Stimulated activated naive CD8-positive, alpha-beta T cell treated with anti-CD3 and anti-CD28 coated beads, Interleukin-15, Interleukin-2, amounts not matched to agents 100 ng/mL and 50 ng/mL, for 24 hours (primary cell): ENCODE data around the gene DOK5.

Source experiments
- H3K27ac Mint-ChIP-seq: one replicate; pipeline ENCODE4 v1.8.0; 2021; ENCODE audit warnings: mild to moderate bottlenecking, mixed read lengths
- H3K27me3 Mint-ChIP-seq: one replicate; pipeline ENCODE4 v1.8.0; 2021; ENCODE audit warnings: mixed read lengths
- H3K36me3 Mint-ChIP-seq: one replicate; pipeline ENCODE4 v1.8.0; 2021; ENCODE audit warnings: low read depth, mixed read lengths
- H3K4me1 Mint-ChIP-seq: one replicate; pipeline ENCODE4 v1.8.0; 2021; ENCODE audit warnings: low read depth, mixed read lengths
- H3K4me3 Mint-ChIP-seq: one replicate; pipeline ENCODE4 v1.8.0; 2021; ENCODE audit warnings: mild to moderate bottlenecking, mixed read lengths
- H3K9me3 Mint-ChIP-seq: one replicate; pipeline ENCODE4 v1.8.0; 2021; ENCODE audit warnings: mixed read lengths

Gene DOK5

GRCh38 chr20:54514028-54514607, 38.7 kb downstream of the DOK5 start:
- peaks cover 3% of the 10 kb centered on the region for H3K27me3 Mint-ChIP-seq
- H3K27ac Mint-ChIP-seq, result no peak overlapping the region
- no peaks in the 10 kb centered on the region for H3K4me1 Mint-ChIP-seq
- no peaks in the 10 kb centered on the region for H3K36me3 Mint-ChIP-seq
- H3K4me3 Mint-ChIP-seq, result no peak overlapping the region
- H3K9me3 Mint-ChIP-seq, result no peaks in the 10 kb centered on the region

- Mint-ChIP-seq H3K27ac (no peak overlapping the region), H3K36me3 (no peaks in the 10 kb centered on the region), H3K4me1 (no peaks in the 10 kb centered on the region), H3K27me3 (peaks cover 3% of the 10 kb centered on the region), H3K9me3 (no peaks in the 10 kb centered on the region), H3K4me3 (no peak overlapping the region)
These were observed 40.6 kb downstream of the DOK5 start for GRCh38 chr20:54515793-54516628.

- H3K9me3 Mint-ChIP-seq, result no peaks in the 10 kb centered on the region
- H3K27ac Mint-ChIP-seq, result no peak overlapping the region
- H3K4me3 Mint-ChIP-seq, result no peak overlapping the region
- H3K4me1 Mint-ChIP-seq, result no peaks in the 10 kb centered on the region
- H3K36me3 Mint-ChIP-seq, result no peaks in the 10 kb centered on the region
- H3K27me3 Mint-ChIP-seq, result peaks cover 3% of the 10 kb centered on the region
These were observed 42.0 kb downstream of the DOK5 start for GRCh38 chr20:54517241-54517975.

- Mint-ChIP-seq H3K4me1 (no peaks in the 10 kb centered on the region), H3K9me3 (no peaks in the 10 kb centered on the region), H3K27me3 (peaks cover 15% of the 10 kb centered on the region), H3K27ac (no peak overlapping the region), H3K4me3 (no peak overlapping the region), H3K36me3 (no peaks in the 10 kb centered on the region)
These were observed 49.5 kb downstream of the DOK5 start for GRCh38 chr20:54524849-54525248.

- Mint-ChIP-seq H3K27me3 (peaks cover 24% of the 10 kb centered on the region), H3K36me3 (no peaks in the 10 kb centered on the region), H3K4me1 (no peaks in the 10 kb centered on the region), H3K27ac (no peak overlapping the region), H3K4me3 (no peak overlapping the region), H3K9me3 (no peaks in the 10 kb centered on the region)
These were observed 50.7 kb downstream of the DOK5 start for GRCh38 chr20:54525916-54526590.

- no peak overlapping the region for H3K4me3 Mint-ChIP-seq
- peaks cover 24% of the 10 kb centered on the region for H3K27me3 Mint-ChIP-seq
- no peaks in the 10 kb centered on the region for H3K36me3 Mint-ChIP-seq
- H3K4me1 Mint-ChIP-seq, result no peaks in the 10 kb centered on the region
- no peak overlapping the region for H3K27ac Mint-ChIP-seq
- no peaks in the 10 kb centered on the region for H3K9me3 Mint-ChIP-seq
These were observed 51.4 kb downstream of the DOK5 start for GRCh38 chr20:54526801-54527200.

GRCh38 chr20:54532573-54532972, 57.2 kb downstream of the DOK5 start:
- Mint-ChIP-seq H3K9me3 (no peaks in the 10 kb centered on the region), H3K27me3 (peaks cover 19% of the 10 kb centered on the region)

GRCh38 chr20:54534101-54534500, 58.7 kb downstream of the DOK5 start:
- H3K36me3 Mint-ChIP-seq, result no peaks in the 10 kb centered on the region
- H3K9me3 Mint-ChIP-seq, result no peaks in the 10 kb centered on the region
- no peaks in the 10 kb centered on the region for H3K4me1 Mint-ChIP-seq
- no peak overlapping the region for H3K27ac Mint-ChIP-seq
- H3K27me3 Mint-ChIP-seq, result peaks cover 18% of the 10 kb centered on the region
- H3K4me3 Mint-ChIP-seq, result no peak overlapping the region

More at GRCh38 chr20:54532573-54532972, 57.2 kb downstream of the DOK5 start:
- Mint-ChIP-seq H3K4me1 (no peaks in the 10 kb centered on the region), H3K4me3 (no peak overlapping the region), H3K27ac (no peak overlapping the region), H3K36me3 (no peaks in the 10 kb centered on the region)

GRCh38 chr20:54535033-54535432, 59.6 kb downstream of the DOK5 start:
- H3K9me3 Mint-ChIP-seq, result peaks cover 5% of the 10 kb centered on the region
- no peak overlapping the region for H3K27ac Mint-ChIP-seq
- no peaks in the 10 kb centered on the region for H3K4me1 Mint-ChIP-seq
- no peaks in the 10 kb centered on the region for H3K36me3 Mint-ChIP-seq
- H3K27me3 Mint-ChIP-seq, result peaks cover 16% of the 10 kb centered on the region
- no peak overlapping the region for H3K4me3 Mint-ChIP-seq

- H3K27ac Mint-ChIP-seq, result no peak overlapping the region
These were observed 60.4 kb downstream of the DOK5 start for GRCh38 chr20:54535746-54536145.

GRCh38 chr20:54539521-54540046, 64.2 kb downstream of the DOK5 start:
- no peak overlapping the region for H3K27ac Mint-ChIP-seq
- H3K9me3 Mint-ChIP-seq, result peaks cover 5% of the 10 kb centered on the region
- H3K4me3 Mint-ChIP-seq, result no peak overlapping the region
- H3K4me1 Mint-ChIP-seq, result no peaks in the 10 kb centered on the region
- no peaks in the 10 kb centered on the region for H3K36me3 Mint-ChIP-seq
- peaks cover 13% of the 10 kb centered on the region for H3K27me3 Mint-ChIP-seq

More at GRCh38 chr20:54535746-54536145, 60.4 kb downstream of the DOK5 start:
- peaks cover 5% of the 10 kb centered on the region for H3K9me3 Mint-ChIP-seq
- peaks cover 9% of the 10 kb centered on the region for H3K27me3 Mint-ChIP-seq
- no peak overlapping the region for H3K4me3 Mint-ChIP-seq
- no peaks in the 10 kb centered on the region for H3K4me1 Mint-ChIP-seq
- no peaks in the 10 kb centered on the region for H3K36me3 Mint-ChIP-seq

GRCh38 chr20:54543369-54543768, 68.0 kb downstream of the DOK5 start:
- Mint-ChIP-seq H3K9me3 (peaks cover 5% of the 10 kb centered on the region), H3K27ac (no peak overlapping the region), H3K4me1 (no peaks in the 10 kb centered on the region), H3K4me3 (no peak overlapping the region), H3K36me3 (no peaks in the 10 kb centered on the region), H3K27me3 (peaks cover 8% of the 10 kb centered on the region)

- Mint-ChIP-seq H3K36me3 (no peaks in the 10 kb centered on the region), H3K27me3 (peaks cover 8% of the 10 kb centered on the region), H3K4me3 (no peak overlapping the region), H3K4me1 (peaks cover 3% of the 10 kb centered on the region), H3K9me3 (no peaks in the 10 kb centered on the region), H3K27ac (no peak overlapping the region)
These were observed 70.4 kb downstream of the DOK5 start for GRCh38 chr20:54545676-54546358.

- no peak overlapping the region for H3K4me3 Mint-ChIP-seq
- H3K4me1 Mint-ChIP-seq, result peaks cover 8% of the 10 kb centered on the region
- no peaks in the 10 kb centered on the region for H3K9me3 Mint-ChIP-seq
- peaks cover under 1% of the 10 kb centered on the region for H3K27me3 Mint-ChIP-seq
- no peak overlapping the region for H3K27ac Mint-ChIP-seq
- H3K36me3 Mint-ChIP-seq, result no peaks in the 10 kb centered on the region
These were observed 73.5 kb downstream of the DOK5 start for GRCh38 chr20:54548849-54549248.
